H1 (cell line): Measurements from ENCODE around the gene PRR12. TPM values are rescaled to one million over a fixed set of nuclear protein-coding genes. Genes with fewer than 3 reads are reported as not detected.

ENCODE experiments used
- HDAC2 ChIP-seq, 2 experiments: fragments of 300-600 bp in 1 of 2; sonication (generic) in 1 of 2; IDR thresholded peaks; 2 replicates each; pipeline ENCODE4 v1.6.1; 2011 to 2012; ENCODE audit warnings: low read depth in 2 of 2, low read length in 2 of 2, mild to moderate bottlenecking in 2 of 2, moderate library complexity in 2 of 2, borderline replicate concordance in 1 of 2, inconsistent platforms in 1 of 2
- KDM1A ChIP-seq: fragments of 200-600, 300-600 bp; sonication (generic); IDR thresholded peaks from 2 replicates; pipeline ENCODE4 v1.7.1; 2016; ENCODE audit warnings: mild to moderate bottlenecking, low read length, borderline replicate concordance
- polyA plus RNA-seq, 7 experiments: library from polyadenylated mRNA; depleted of rRNA in 3 of 7; stranded (reverse) in 5 of 7; unstranded in 2 of 7; fragments of >200 nt in 5 of 7; fragments of 200-250 nt in 2 of 7; gene quantifications; 1 replicate in 5 of 7; 2 replicates in 1 of 7; 4 replicates in 1 of 7; pipeline versions ENCODE4 v1.2.1 to v1.2.3, GENCODE V29; 2011 to 2013; ENCODE audit warnings: missing spikeins in 2 of 7, mixed read lengths in 2 of 7
- total RNA-seq: library from RNA; stranded (reverse); fragmentation: NEBNext Ultra II Directional; extraction: Animal tissue kit (Norgen Biotek cat#: 25700); gene quantifications from 2 replicates; pipeline ENCODE4 v1.2.1, GENCODE V29; 2021
- TF ChIP-seq, protein P1 (sequence below): fragments of 300-600 bp; sonication (generic); IDR thresholded peaks from 2 replicates; pipeline ENCODE4 v1.7.1; 2012; ENCODE audit warnings: low read length, moderate library complexity, mild to moderate bottlenecking, inconsistent platforms; ENCODE audit not compliant: insufficient replicate concordance

PRR12 gene
- total and polyA plus RNA-seq, 2 of the 8 experiments (the other 6 are each of a cell fraction or from before 2014, with no cell fraction given): 2.5 to 59.4 TPM

DNA sequence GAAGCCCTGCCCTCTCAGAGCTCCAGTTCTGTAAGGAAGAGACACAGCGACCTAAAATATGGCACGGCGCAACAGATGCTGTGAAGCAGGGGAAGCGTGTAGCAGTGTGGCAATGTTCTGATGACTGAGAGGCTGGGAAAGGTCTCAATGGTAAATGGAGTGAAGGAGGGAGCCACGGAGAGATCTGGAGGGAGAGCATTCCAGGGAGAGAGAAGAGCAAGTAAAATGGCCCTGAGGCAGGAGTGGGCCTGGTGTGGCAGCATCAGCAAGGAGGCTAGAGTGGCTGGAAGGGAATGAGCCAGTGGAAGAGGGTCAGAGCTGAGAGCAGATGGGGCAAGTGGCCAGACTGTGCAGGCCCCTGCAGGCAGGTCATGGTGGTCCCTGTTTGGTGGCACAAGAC is 46.8 kb upstream of the PRR12 start (continued):
- TF ChIP-seq, protein P1, sequence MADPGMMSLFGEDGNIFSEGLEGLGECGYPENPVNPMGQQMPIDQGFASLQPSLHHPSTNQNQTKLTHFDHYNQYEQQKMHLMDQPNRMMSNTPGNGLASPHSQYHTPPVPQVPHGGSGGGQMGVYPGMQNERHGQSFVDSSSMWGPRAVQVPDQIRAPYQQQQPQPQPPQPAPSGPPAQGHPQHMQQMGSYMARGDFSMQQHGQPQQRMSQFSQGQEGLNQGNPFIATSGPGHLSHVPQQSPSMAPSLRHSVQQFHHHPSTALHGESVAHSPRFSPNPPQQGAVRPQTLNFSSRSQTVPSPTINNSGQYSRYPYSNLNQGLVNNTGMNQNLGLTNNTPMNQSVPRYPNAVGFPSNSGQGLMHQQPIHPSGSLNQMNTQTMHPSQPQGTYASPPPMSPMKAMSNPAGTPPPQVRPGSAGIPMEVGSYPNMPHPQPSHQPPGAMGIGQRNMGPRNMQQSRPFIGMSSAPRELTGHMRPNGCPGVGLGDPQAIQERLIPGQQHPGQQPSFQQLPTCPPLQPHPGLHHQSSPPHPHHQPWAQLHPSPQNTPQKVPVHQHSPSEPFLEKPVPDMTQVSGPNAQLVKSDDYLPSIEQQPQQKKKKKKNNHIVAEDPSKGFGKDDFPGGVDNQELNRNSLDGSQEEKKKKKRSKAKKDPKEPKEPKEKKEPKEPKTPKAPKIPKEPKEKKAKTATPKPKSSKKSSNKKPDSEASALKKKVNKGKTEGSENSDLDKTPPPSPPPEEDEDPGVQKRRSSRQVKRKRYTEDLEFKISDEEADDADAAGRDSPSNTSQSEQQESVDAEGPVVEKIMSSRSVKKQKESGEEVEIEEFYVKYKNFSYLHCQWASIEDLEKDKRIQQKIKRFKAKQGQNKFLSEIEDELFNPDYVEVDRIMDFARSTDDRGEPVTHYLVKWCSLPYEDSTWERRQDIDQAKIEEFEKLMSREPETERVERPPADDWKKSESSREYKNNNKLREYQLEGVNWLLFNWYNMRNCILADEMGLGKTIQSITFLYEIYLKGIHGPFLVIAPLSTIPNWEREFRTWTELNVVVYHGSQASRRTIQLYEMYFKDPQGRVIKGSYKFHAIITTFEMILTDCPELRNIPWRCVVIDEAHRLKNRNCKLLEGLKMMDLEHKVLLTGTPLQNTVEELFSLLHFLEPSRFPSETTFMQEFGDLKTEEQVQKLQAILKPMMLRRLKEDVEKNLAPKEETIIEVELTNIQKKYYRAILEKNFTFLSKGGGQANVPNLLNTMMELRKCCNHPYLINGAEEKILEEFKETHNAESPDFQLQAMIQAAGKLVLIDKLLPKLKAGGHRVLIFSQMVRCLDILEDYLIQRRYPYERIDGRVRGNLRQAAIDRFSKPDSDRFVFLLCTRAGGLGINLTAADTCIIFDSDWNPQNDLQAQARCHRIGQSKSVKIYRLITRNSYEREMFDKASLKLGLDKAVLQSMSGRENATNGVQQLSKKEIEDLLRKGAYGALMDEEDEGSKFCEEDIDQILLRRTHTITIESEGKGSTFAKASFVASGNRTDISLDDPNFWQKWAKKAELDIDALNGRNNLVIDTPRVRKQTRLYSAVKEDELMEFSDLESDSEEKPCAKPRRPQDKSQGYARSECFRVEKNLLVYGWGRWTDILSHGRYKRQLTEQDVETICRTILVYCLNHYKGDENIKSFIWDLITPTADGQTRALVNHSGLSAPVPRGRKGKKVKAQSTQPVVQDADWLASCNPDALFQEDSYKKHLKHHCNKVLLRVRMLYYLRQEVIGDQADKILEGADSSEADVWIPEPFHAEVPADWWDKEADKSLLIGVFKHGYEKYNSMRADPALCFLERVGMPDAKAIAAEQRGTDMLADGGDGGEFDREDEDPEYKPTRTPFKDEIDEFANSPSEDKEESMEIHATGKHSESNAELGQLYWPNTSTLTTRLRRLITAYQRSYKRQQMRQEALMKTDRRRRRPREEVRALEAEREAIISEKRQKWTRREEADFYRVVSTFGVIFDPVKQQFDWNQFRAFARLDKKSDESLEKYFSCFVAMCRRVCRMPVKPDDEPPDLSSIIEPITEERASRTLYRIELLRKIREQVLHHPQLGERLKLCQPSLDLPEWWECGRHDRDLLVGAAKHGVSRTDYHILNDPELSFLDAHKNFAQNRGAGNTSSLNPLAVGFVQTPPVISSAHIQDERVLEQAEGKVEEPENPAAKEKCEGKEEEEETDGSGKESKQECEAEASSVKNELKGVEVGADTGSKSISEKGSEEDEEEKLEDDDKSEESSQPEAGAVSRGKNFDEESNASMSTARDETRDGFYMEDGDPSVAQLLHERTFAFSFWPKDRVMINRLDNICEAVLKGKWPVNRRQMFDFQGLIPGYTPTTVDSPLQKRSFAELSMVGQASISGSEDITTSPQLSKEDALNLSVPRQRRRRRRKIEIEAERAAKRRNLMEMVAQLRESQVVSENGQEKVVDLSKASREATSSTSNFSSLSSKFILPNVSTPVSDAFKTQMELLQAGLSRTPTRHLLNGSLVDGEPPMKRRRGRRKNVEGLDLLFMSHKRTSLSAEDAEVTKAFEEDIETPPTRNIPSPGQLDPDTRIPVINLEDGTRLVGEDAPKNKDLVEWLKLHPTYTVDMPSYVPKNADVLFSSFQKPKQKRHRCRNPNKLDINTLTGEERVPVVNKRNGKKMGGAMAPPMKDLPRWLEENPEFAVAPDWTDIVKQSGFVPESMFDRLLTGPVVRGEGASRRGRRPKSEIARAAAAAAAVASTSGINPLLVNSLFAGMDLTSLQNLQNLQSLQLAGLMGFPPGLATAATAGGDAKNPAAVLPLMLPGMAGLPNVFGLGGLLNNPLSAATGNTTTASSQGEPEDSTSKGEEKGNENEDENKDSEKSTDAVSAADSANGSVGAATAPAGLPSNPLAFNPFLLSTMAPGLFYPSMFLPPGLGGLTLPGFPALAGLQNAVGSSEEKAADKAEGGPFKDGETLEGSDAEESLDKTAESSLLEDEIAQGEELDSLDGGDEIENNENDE: no peak
- TF ChIP-seq HDAC2 (IDR thresholded peaks at IDR 0.05; ENCODE audit: borderline replicate concordance in 1 of 2, low read depth in 2 of 2, low read length in 2 of 2): 0 out of 4 replicates have a peak, but pooled peaks of 1 of the 2 experiments have one; percentile 34
- peak; percentile 82 for TF ChIP-seq KDM1A
- TF ChIP-seq, all 59 proteins: peak for 2
